Stimulated activated CD8-positive, alpha-beta memory T cell treated with anti-CD3 and anti-CD28 coated beads, Interleukin-7, amount 100 ng/mL, for 4 hours (primary cell): ENCODE measurements around the gene PLEKHN1.

Source experiments
- DNase-seq, 2 donors: peaks; one replicate each; pipeline ENCODE4 v3.0.0-alpha.2; 2020; ENCODE audit warnings: low read depth in 2 of 2

PLEKHN1 gene, protein sequence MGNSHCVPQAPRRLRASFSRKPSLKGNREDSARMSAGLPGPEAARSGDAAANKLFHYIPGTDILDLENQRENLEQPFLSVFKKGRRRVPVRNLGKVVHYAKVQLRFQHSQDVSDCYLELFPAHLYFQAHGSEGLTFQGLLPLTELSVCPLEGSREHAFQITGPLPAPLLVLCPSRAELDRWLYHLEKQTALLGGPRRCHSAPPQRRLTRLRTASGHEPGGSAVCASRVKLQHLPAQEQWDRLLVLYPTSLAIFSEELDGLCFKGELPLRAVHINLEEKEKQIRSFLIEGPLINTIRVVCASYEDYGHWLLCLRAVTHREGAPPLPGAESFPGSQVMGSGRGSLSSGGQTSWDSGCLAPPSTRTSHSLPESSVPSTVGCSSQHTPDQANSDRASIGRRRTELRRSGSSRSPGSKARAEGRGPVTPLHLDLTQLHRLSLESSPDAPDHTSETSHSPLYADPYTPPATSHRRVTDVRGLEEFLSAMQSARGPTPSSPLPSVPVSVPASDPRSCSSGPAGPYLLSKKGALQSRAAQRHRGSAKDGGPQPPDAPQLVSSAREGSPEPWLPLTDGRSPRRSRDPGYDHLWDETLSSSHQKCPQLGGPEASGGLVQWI

DNA sequence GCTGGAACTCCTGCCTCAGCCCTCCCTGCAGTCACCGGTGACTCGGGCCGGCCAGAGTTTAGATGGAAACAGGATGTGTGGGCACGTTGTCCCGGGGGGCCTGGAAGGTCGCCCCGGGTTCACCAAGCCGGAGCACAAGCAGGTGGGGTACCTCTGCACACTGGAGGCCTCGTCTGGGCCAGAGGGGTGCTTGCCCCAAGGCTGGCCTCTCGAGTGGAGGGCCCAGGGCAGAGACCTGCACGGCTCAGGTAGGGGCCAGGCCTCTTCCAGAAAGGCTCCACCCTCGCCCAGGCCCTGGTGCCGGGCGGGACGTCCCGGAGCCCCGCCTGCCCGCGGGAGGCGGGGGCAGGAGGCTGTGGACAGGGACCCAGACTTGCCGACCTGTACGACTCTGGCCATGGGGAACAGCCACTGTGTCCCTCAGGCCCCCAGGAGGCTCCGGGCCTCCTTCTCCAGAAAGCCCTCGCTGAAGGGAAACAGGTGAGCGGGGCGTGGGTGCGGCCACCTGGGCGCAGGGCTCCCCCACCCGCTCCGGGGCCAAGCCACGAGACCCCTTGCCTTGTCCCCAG is at the start of gene PLEKHN1:
PLEKHN1 (plus strand) TSS at position 348 of the 569 bp plus-strand sequence; CDS start at position 398, 50 bp downstream.
- DNase-seq, result no peak

DNA sequence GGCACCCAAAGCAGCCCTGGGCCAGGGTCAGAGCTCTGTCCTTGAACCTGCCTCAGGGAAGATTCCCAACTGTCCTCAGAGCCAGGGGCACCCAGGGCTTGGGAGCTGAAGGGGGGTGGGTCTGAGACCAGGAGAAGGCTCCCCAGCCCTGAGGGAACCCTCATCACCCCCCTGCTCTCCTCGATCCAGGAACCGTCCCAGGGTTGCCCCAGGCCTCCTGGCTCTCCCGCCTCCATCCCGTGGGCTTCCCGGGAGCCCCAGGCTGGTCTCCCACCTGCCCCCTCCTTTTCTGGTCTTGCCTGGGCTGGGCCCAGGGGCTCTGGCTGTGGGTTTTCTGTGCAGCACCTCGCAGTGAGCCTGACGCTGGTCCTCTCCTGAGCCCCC is 49.2 kb upstream of the PLEKHN1 start:
- DNase-seq, result no peak

- DNase-seq, result no peak
Measured at GRCh38 chr1:917466-918091, 48.7 kb upstream of the PLEKHN1 start.

- DNase-seq, result no peak
Measured at GRCh38 chr1:918353-918752, 47.9 kb upstream of the PLEKHN1 start.

GRCh38 chr1:918843-919242 is 47.4 kb upstream of the PLEKHN1 start:
- DNase-seq, result no peak

DNA sequence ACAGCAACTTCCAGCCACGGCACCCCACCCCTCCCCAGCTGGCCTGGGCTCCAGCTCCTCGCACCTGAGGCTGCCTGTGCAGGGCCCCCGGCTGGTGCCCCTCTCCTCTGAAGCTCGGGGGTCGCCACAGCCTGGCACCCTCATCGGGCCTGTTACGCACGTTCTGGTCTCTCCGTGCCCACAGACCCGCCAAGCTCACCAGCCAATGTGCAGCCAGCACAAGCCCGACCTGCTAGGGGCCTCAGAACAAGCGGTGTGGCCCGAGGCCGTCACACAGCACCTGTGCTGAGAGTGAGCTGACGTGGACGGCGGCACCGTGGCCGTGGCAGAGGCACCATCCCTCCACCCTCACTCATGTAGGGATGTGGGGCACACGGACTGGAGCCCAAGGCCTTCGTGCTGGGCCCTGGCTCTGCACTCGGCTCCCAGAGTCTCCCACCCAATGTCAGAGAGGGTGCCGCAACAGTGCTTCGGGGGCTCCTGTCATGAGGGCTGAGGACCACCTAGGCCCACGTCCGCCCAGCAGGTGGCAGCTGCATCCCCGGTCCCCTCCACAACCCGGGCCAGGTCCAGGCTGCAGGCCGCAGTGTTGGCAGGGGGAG is 46.9 kb upstream of the PLEKHN1 start:
- no peak for DNase-seq

DNA sequence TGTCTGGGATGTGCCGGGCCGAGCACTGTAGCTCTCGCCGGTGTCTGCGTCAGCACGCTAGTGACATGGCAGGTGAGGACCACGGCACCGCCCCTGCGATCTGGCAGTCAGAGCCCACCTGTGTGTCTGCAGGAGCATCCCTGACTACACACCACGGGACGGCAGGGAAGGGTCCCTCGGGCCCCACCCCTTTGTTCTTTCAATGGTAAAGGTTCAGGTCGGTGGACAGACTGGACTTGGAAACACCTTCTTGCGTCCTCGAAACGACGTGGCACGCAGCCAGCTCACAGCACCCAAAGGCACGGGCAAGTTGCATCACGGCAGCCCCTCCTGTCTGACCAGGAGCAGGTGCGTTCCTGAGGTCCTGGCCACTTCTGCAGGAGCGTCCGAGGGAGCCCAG is 46.3 kb upstream of the PLEKHN1 start:
- no peak for DNase-seq

GRCh38 chr1:920521-920920 is 45.8 kb upstream of the PLEKHN1 start:
- no peak for DNase-seq

DNA sequence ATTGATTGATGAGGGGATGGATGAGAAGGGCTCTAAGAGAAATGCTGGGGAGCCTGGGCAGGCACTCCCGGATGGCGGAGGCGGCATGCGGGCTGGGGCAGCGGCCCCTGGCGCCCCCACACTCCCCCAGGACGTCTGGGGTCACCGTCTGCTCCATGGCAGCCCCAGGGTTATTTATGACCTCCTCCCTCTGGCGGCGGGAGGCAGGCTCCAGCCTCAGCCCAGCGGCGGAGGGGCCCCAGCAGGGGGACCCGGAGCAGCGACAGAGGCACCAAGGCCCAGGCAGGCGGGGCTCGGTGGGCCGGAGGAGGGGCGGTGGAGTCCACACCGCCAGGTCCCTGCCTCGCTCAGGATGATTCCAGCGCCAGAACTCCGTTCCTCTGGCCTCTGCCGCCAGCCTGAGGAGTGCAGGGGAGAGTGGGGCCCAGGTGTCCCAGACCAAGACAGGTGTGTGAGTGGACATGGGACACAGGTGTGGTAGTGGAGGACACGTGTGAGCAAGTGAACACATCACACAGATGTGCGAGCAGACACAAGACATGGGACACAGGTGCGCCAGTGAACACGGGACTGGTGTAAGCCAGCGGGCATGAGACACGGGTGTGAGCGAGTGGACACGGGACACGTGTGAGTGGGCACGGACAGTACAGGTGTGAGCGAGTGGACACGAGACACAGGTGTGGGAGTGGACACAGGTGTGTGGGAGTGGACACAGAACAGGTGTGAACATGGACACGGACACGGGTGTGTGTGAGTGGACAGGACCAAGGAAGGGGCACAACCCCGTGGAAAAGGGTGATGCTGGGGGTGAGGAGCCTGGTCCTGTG is 45.1 kb upstream of the PLEKHN1 start:
- no peak for DNase-seq

DNA sequence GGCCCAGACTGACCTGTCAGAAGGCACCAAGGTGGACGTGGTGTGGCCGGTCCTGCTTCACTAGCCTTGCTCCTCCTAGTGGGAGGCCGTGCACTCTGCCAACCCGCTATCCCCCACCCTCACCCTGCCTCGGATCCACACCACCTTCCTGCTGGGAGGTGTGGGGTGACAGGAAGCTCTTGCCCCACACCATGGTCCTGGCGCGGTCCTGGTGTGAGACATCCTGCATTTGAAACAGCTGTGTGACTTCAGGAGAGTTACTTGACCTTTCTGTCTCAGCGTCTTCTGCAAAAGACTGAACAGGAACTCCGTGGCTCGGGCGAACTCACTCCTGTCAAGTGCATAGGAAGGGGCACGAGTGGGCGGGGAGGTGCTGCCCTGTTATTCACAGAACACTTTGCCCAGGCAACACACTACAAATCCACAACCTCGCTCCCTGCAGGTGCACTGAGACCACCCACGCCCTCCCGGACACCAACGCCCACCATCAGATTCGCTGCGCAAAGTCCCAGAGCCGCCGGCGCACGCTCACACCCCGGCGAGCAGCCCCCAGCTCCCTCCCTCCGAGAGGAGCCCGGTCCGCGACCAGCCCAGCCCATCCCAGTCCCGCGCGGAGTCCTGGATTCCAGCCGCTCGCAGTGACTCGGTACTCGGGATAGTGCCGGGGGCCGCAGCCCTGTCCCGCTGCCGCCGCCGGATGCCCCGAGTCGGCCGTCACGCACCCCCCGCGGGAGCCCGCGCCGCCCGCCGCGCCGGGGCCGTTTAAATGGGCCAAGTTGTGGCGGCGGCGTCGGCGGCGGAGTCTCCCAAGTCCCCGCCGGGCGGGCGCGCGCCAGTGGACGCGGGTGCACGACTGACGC is 42.9 kb upstream of the PLEKHN1 start, which contains the start of gene SAMD11:
SAMD11 (plus strand) TSS at position 793 of the 860 bp plus-strand sequence. CDS start 509 bp downstream, outside the sequence.
- DNase-seq, result peak in 1 of 2 donors; percentile 50

DNA sequence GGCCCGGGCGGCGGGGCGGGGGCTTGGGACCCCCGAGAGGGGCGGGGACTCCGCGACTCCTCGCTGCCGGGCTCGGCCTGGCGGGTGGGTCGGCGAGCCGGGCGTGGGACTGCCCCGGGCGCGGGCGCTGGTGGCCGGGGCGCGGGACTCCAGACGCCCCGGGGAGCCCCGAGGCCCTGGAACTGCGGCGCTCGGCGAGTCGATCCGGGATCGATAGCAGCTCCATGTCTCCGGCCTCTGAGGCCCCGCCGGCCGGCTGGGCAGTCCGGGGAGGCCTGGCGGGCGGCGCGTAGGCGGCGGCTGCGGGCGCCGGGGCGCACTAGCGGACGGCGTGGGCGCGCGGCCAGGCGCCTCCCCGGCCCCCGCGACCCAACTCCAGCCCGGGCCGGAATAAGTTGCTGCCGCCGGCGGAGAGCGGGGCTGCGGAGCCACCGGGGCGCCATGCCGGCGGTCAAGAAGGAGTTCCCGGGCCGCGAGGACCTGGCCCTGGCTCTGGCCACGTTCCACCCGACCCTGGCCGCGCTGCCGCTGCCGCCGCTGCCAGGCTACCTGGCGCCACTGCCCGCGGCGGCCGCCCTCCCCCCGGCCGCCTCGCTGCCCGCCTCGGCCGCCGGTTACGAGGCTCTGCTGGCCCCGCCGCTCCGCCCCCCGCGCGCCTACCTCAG is 42.2 kb upstream of the PLEKHN1 start:
- DNase-seq, result no peak

DNA sequence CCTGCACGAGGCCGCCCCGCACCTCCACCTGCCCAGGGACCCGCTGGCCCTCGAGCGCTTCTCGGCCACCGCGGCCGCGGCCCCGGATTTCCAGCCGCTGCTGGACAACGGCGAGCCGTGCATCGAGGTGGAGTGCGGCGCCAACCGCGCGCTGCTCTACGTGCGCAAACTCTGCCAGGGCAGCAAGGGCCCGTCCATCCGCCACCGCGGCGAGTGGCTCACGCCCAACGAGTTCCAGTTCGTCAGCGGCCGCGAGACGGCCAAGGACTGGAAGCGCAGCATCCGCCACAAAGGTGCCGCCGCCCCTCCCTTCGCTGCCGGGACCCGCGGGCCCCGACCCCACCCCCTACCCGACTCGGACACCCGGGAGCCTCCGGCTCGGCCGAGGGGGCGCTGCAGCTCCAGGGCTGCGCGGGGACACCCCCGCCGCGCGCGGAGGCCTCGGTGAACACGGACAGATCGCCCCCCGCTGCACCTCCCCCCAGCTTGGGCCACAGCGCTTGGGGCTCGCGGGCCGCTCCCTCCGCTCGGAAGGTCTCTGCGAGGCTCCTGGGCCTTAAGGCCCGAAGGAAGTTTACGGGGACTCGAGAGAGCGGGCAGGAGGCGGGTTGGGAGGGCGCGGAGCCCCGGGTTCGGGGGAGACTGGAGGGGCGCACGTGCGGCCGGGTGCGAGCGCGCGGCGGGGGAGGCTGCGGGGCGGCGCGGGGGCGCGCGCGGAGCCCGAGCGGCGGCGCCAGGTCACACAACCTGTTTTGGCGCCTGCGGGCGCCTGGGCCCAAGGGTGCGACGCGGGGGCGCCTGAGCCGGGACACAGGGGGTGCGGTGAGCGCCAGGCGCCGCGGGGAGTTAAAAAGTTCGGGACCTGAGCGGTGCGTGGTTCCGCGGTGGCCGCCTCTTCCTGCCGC is 41.4 kb upstream of the PLEKHN1 start:
- DNase-seq, result no peak

DNA sequence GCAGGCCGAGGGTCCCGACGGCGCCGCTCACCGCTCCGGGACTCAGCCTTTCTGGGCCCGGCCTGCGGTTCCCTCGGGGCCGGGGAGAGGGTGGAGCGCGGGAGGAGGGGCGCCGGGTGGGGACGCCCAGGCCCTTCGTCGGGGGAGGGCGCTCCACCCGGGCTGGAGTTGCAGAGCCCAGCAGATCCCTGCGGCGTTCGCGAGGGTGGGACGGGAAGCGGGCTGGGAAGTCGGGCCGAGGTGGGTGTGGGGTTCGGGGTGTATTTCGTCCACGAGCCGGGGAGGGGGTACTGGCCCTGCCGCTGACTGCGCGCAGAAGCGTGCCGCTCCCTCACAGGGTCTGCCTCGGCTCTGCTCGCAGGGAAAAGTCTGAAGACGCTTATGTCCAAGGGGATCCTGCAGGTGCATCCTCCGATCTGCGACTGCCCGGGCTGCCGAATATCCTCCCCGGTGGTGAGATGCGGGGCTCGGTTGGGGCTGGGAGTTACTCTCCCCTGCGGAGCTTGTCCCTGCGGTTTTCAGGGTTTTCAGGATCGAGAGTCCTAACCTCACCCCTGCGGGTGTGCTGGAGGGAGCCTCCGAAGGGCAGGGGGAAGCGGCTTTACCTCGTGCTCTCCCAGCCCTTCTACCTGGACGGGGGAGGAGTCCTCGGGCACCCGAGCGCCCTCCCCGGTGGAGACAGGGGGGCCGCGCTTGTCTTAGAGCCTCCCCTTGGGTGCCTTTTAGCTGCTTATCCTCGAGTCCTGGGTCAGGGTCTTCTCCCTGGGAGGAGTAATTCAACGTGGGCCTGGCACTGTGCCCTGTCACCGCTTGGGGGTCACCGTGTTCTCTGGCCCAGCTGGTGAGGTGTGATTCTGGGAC is 40.5 kb upstream of the PLEKHN1 start:
- no peak for DNase-seq

DNA sequence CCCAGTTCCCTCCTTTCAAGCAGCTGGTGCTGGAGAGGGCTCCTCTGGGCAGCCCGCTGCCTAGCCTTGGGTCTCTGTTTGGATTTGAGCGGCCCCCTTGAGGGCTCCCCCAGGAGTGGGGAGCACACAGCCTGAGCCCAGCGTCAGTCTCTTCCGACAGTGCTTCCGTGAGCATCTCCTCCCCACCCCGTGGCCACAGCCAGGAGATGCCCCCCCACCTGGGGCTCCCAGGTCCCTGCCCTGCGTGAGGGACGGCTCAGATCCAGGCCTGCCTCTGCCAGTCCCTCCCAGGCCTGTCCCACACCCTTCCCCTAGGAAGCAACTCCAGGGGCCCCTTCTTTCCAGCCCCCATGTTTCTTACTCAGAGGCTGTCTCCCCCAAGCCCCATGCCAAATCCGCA is 39.0 kb upstream of the PLEKHN1 start:
- no peak for DNase-seq

DNA sequence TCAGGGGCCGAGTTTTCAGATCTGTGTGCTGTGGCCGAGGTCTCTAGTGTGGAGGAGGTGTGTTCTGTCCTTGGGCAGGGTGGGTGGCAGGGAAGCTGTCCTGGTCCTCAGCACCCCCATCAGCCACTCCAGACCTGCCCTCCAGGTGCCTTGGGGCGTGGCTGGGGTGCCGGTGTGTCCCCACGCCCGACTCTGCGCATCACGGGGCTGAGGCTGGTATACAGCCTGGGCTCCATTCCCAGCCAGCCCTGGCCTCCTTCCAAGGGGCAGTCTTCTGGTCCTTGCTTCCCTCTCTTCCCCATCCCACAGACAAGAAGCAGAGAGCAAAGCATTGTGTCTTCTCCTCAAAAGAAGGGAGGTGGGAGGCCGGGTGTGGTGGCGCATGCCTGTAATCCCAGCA is 38.5 kb upstream of the PLEKHN1 start:
- DNase-seq, result no peak

- no peak for DNase-seq
Measured at GRCh38 chr1:928825-929661, 37.2 kb upstream of the PLEKHN1 start.
